AG10803 (cell line): Measurements from ENCODE around the gene CDKAL1.

Experiments used
- DNase-seq: peaks from one replicate; pipeline ENCODE4 v3.0.0; 2010; ENCODE audit warnings: low read depth
- H3K4me3 ChIP-seq: 2 replicates; pipeline ENCODE4 v1.5.1; 2011; ENCODE audit warnings: mild to moderate bottlenecking, low read length, control low read depth
- TF ChIP-seq, protein P1 (sequence below): conservative IDR thresholded peaks from 2 replicates; pipeline ENCODE4 v1.5.1; 2011; ENCODE audit warnings: mild to moderate bottlenecking, low read length, control low read depth, inconsistent platforms

Gene CDKAL1

GRCh38 chr6:20900389-20901160 lies 366.3 kb downstream of the CDKAL1 start:
- no peak for DNase-seq
- H3K4me3 ChIP-seq: no peak overlapping the region

GRCh38 chr6:20905377-20905776 lies 371.1 kb downstream of the CDKAL1 start:
- no peak for DNase-seq
- H3K4me3 ChIP-seq: no peak overlapping the region
- TF ChIP-seq, protein P1, sequence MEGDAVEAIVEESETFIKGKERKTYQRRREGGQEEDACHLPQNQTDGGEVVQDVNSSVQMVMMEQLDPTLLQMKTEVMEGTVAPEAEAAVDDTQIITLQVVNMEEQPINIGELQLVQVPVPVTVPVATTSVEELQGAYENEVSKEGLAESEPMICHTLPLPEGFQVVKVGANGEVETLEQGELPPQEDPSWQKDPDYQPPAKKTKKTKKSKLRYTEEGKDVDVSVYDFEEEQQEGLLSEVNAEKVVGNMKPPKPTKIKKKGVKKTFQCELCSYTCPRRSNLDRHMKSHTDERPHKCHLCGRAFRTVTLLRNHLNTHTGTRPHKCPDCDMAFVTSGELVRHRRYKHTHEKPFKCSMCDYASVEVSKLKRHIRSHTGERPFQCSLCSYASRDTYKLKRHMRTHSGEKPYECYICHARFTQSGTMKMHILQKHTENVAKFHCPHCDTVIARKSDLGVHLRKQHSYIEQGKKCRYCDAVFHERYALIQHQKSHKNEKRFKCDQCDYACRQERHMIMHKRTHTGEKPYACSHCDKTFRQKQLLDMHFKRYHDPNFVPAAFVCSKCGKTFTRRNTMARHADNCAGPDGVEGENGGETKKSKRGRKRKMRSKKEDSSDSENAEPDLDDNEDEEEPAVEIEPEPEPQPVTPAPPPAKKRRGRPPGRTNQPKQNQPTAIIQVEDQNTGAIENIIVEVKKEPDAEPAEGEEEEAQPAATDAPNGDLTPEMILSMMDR: no peak

More at GRCh38 chr6:20900389-20901160, 366.3 kb downstream of the CDKAL1 start:
- TF ChIP-seq, protein P1: no peak

DNA sequence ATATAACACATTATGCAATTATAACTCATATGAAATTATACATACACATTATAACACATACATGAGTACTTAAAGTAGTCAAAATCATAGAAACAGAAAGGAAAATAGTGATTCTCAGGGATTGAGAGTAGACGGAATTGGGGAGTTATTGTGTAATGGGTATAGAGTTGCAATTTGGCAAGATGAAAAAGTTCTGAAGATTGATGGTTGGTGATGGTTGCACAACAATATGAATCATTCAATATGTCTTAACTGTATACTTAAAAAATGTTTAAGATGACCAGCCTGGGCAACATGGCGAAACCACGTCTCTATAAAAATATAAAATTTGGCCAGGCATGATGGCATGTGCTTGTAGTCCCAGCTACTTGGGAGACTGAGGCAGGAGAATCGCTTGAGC lies 372.7 kb downstream of the CDKAL1 start:
- peak; percentile 75 for DNase-seq
- TF ChIP-seq, protein P1: no peak
- H3K4me3 ChIP-seq: no peak overlapping the region

DNA sequence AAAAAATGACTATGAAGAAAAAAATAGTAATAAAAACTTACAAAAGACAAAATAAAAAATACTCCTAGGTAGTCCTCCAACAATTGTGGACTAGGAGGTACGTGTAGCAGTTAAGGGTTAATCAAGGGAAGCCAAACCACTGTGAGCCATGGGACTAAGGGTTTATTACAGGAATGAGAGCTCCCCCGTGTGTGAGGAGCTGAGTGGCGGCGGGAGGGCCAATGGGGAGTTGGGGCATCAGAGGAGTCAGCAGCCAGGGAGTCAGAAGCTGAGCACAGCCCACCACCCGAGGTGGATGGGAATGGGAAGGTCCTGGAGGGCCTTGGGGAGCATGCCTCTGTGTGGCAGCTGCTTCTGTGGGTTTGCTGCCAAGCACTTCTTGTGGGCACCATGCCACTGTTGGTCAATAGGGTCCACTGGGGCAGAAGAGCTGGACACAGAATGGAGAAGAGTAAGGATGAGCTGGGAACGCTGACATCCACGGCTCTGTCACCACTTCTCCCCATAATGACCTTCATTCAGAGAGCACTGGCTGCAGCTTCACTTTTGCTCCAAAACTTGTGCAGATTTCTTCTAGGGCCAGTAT lies 373.3 kb downstream of the CDKAL1 start:
- TF ChIP-seq, protein P1: no peak
- H3K4me3 ChIP-seq: no peak overlapping the region
- no peak for DNase-seq

- DNase-seq: no peak
Observed at GRCh38 chr6:20909621-20910020, 375.4 kb downstream of the CDKAL1 start.

DNA sequence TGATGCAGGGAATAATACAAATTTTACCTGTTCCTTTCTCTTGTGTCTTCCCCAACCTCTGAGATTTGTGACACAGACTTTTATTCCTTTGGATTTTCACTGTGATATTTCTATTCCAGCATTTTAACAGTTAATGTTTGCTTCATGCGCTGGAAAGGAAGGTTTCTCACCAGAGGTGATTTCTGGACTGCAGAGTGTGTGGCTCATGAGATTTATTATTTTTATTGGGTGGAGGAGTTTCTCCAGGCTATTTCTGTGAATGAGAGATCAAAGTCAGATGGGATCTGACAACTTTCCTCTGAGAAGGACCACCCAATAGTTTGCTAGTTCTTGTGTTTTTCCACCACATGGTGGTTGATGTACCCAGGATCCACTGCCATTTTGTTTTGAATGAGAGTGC lies 377.5 kb downstream of the CDKAL1 start:
- DNase-seq: no peak
- H3K4me3 ChIP-seq: no peak overlapping the region
- TF ChIP-seq, protein P1: no peak

More at GRCh38 chr6:20909621-20910020, 375.4 kb downstream of the CDKAL1 start:
- H3K4me3 ChIP-seq: no peak overlapping the region
- TF ChIP-seq, protein P1: no peak

DNA sequence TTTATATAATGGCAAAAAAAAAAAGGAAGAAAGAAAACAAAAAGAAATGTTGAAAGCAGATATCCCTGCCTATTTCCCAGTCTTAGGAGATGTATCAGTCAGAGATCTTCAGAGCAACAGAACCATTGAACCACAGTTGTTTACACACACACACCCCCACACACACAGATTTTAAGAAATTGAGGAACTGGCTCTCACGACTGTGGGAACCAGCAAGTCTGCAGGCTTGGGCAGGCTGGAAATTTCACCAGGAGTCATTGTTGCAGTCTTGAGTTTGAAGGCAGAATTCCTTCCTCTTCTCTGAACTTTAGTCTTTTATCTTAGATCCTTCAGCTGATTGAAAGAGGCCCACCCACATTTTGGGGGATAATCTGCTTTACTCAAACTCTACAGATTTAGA lies 380.9 kb downstream of the CDKAL1 start:
- H3K4me3 ChIP-seq: no peak overlapping the region
- TF ChIP-seq, protein P1: no peak
- DNase-seq: no peak
